ENCODE results near the gene NUP85.

The NUP85 gene

GRCh38 chr17:75168998-75169397 lies 36.5 kb upstream of the NUP85 start:
- TF ChIP-seq FOXP2 (optimal IDR thresholded peaks at IDR 0.05; ENCODE audit: borderline replicate concordance, extremely low read depth, extremely low read length, insufficient read depth) (no peak), POLR2AphosphoS5 (IDR thresholded peaks at IDR 0.05; ENCODE audit: low read depth, low read length) (no peak), REST (IDR thresholded peaks at IDR 0.05; ENCODE audit: insufficient read depth in 1 of 2, low read depth in 2 of 2, low read length in 2 of 2) (no peak), TAF1 (IDR thresholded peaks at IDR 0.05; ENCODE audit: borderline replicate concordance, insufficient read depth, low read length) (no peak), SIN3A (IDR thresholded peaks at IDR 0.05; ENCODE audit: borderline replicate concordance, insufficient read depth, low read length) (no peak)

- TF ChIP-seq REST (IDR thresholded peaks at IDR 0.05; ENCODE audit: insufficient read depth in 1 of 2, low read depth in 2 of 2, low read length in 2 of 2) (no peak), POLR2AphosphoS5 (IDR thresholded peaks at IDR 0.05; ENCODE audit: low read depth, low read length) (no peak), SIN3A (IDR thresholded peaks at IDR 0.05; ENCODE audit: borderline replicate concordance, insufficient read depth, low read length) (no peak), TAF1 (IDR thresholded peaks at IDR 0.05; ENCODE audit: borderline replicate concordance, insufficient read depth, low read length) (no peak), FOXP2 (optimal IDR thresholded peaks at IDR 0.05; ENCODE audit: borderline replicate concordance, extremely low read depth, extremely low read length, insufficient read depth) (no peak)
Measured at GRCh38 chr17:75173526-75173925, 32.0 kb upstream of the NUP85 start.

GRCh38 chr17:75174996-75175395 lies 30.5 kb upstream of the NUP85 start:
- TF ChIP-seq TAF1 (IDR thresholded peaks at IDR 0.05; ENCODE audit: borderline replicate concordance, insufficient read depth, low read length) (no peak), FOXP2 (optimal IDR thresholded peaks at IDR 0.05; ENCODE audit: borderline replicate concordance, extremely low read depth, extremely low read length, insufficient read depth) (no peak), POLR2AphosphoS5 (IDR thresholded peaks at IDR 0.05; ENCODE audit: low read depth, low read length) (no peak), REST (IDR thresholded peaks at IDR 0.05; ENCODE audit: insufficient read depth in 1 of 2, low read depth in 2 of 2, low read length in 2 of 2) (no peak), SIN3A (IDR thresholded peaks at IDR 0.05; ENCODE audit: borderline replicate concordance, insufficient read depth, low read length) (no peak)

- TF ChIP-seq FOXP2 (optimal IDR thresholded peaks at IDR 0.05; ENCODE audit: borderline replicate concordance, extremely low read depth, extremely low read length, insufficient read depth) (no peak), SIN3A (IDR thresholded peaks at IDR 0.05; ENCODE audit: borderline replicate concordance, insufficient read depth, low read length) (no peak), POLR2AphosphoS5 (IDR thresholded peaks at IDR 0.05; ENCODE audit: low read depth, low read length) (no peak), REST (IDR thresholded peaks at IDR 0.05; ENCODE audit: insufficient read depth in 1 of 2, low read depth in 2 of 2, low read length in 2 of 2) (no peak)
Measured at GRCh38 chr17:75176625-75177024, 28.9 kb upstream of the NUP85 start.

- TF ChIP-seq REST (IDR thresholded peaks at IDR 0.05; ENCODE audit: insufficient read depth in 1 of 2, low read depth in 2 of 2, low read length in 2 of 2) = no peak
- no peak for TF ChIP-seq TAF1 (IDR thresholded peaks at IDR 0.05; ENCODE audit: borderline replicate concordance, insufficient read depth, low read length)
Measured at GRCh38 chr17:75178453-75178852, 27.0 kb upstream of the NUP85 start.
